Measurements from ENCODE around the gene PSMB11.

The PSMB11 gene

DNA sequence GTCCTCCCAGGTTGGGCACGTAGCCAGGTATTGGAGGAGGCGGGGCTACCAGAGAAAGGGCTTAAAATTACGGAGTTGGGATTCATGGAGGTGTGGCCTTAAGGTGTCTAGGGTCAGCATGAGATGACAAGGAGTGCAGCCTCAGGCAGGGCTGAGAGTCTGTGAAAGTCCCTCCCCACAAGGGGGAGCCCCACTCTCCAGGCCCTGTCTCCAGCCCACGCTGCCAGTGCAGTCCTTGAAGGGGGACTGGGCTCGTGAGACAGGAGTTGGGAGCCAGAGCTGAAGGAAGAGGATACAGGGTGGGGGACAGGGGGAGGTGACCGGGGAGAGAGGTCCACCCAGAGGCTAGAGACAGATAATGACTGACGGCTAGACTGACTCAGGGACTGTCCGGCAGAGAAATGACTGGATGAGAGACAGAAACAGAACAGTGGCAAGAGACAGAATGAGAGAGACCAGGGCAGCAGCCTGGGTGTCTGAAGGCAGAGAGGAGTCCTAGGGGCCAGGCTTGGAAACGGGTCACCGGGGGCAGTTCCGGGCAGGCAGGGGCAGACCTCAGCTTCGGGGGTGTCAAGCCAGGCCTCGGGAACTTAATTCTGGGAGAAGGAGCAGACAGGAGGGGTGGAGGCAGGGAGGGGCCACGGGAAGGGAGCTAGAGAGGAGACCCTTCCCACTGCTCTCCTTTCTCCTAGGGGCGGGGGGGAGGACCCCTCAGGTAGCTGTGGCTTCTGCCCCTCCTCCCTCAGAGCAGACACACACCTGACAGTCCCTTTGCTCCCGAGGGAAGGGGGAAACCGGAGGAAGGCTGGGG is 14.3 kb downstream of the PSMB11 start:
- TF ChIP-seq, protein P1, sequence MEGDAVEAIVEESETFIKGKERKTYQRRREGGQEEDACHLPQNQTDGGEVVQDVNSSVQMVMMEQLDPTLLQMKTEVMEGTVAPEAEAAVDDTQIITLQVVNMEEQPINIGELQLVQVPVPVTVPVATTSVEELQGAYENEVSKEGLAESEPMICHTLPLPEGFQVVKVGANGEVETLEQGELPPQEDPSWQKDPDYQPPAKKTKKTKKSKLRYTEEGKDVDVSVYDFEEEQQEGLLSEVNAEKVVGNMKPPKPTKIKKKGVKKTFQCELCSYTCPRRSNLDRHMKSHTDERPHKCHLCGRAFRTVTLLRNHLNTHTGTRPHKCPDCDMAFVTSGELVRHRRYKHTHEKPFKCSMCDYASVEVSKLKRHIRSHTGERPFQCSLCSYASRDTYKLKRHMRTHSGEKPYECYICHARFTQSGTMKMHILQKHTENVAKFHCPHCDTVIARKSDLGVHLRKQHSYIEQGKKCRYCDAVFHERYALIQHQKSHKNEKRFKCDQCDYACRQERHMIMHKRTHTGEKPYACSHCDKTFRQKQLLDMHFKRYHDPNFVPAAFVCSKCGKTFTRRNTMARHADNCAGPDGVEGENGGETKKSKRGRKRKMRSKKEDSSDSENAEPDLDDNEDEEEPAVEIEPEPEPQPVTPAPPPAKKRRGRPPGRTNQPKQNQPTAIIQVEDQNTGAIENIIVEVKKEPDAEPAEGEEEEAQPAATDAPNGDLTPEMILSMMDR (IDR thresholded peaks at IDR 0.05; ENCODE audit: borderline replicate concordance, insufficient read depth, low read depth, low read length) = peak; percentile 94
- no peak overlapping the region for H3K4me3 ChIP-seq (ENCODE audit: low read depth, low read length)

DNA sequence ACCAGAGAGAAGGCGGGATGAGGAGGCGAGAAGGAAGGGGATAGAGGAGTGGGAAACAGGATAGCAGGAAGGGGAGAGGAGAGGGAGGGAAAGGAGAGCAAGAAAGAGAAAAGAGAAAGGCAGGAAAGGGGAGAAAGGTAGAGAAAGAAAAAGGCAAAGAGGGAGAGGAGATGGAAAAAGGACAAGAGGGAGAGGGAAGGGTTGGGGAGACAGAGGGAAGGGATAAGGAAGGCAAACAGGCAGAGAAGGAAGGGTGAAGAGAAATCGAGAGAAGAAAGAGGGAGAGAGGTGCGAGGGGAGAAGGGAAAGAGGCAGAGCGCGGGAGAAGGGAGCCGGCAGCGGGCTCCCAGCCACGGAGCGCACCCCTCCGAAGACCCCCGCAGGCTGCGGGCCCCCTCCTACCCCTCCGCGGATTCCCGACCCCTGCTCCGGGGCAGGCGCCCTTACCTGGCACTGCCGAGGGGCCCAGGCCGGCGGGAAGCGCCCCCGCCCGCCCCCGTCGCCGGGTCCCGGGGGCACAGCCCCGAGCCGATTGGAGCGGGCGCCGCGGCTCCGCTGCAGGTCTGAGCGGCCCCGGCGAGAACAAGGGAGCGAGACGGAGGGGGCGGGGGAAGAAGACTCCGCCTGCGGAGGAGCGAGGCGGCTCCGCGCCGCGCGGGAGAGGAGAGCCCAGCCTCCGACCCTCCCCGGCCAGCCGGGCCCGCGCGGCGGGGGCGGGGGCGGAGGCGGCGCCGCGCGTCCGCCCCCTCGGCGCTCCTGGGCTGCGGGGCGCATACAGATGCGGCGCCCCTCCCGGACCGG is 15.1 kb downstream of the PSMB11 start, which contains the start of gene CDH24:
TSS of gene CDH24 (minus strand) at position 565 of the 801 bp plus-strand sequence. CDS start 1,787 bp downstream, outside the sequence.
- TF ChIP-seq, protein P1 (IDR thresholded peaks at IDR 0.05; ENCODE audit: borderline replicate concordance, insufficient read depth, low read depth, low read length) = no peak
- peak within 1 kb of the TSS; percentile 36 for H3K4me3 ChIP-seq (ENCODE audit: low read depth, low read length)

DNA sequence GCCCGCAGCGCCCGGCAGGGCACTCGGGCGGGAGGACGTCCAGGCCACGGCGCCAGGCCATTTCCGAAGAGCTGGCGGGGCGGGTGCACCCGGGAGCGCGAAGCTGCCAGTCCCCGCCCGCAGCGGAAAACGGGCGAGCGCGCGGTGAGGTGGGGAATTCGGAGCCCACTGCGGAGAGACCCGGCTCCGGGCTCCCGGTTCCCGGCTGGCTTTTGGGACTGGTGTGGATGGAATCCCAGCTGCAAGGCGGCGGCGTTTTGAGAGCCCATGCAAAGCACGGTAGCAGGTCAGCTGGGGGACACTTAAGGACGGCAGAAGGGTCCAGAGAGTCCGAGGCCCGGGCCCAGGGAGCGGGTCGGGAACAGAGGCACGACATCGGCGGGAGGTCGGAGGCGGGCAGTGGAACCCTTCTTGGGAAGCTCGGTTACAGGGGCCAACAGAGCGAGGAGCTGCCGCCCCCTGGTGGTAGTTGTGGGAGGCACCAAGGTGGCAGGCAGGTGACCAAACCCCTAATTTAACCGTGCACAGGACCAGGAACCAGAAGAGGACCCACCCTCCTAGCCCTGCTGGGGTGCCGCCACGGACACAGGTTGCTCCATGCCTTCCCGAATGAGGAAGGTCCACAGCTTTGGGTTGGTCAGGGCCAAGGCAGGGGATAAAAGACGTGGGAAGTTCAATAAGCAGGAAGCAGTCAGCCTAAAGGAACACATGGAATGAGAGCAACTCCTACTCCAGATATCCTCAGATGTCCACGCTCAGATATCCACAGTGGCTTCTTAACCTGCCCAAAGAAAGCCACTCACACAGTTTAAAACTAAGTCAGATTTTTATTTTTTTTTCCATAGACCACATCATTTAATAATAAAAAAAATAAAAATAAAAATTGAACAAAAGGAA is 16.0 kb downstream of the PSMB11 start:
- H3K4me3 ChIP-seq (ENCODE audit: low read depth, low read length) = peak overlapping the region; percentile 36
- TF ChIP-seq, protein P1 (IDR thresholded peaks at IDR 0.05; ENCODE audit: borderline replicate concordance, insufficient read depth, low read depth, low read length) = peak; percentile 96

DNA sequence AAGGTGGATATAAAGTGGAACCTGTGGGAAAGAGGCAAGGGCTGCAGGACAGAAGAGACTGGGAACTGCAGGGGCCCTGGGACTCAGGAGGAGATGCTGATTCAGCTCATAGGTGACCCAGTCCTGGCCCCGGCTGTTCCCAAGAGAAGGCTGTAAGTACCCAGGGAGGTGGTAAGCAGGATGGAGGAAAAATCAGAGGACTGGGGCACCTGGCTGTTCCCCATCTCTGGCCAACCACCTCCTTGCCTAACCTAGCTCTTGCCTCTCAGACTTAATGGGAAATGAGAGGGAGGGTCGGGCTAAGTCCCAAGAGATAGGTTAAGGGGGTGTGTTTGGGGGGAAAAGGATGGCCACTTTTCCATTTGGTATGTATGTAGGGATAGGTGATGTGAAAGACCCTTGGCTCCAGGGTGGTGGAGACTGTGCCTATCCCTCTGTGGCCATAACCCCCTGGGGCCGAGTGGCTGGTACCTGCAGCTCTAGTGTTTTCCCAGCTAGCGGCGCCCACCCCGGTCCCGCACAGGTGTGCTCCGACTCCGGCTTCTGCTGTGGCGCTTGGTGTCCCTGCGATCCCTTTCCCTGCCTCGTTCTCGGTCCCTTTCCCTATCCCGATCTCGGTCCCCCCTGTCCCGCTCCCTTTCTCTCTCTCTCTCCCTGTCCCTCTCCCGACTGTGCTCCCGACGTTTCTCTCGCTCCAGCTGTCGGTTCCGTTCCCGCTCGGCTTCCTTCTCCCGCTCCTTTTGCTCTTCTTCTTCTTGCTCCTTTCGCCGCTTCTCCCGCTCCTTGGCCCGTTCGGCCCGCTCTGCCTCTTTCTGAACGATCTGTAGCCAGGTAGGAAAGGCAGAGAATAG is 16.9 kb downstream of the PSMB11 start:
- TF ChIP-seq, protein P1 (IDR thresholded peaks at IDR 0.05; ENCODE audit: borderline replicate concordance, insufficient read depth, low read depth, low read length) = no peak
- H3K4me3 ChIP-seq (ENCODE audit: low read depth, low read length) = no peak overlapping the region

DNA sequence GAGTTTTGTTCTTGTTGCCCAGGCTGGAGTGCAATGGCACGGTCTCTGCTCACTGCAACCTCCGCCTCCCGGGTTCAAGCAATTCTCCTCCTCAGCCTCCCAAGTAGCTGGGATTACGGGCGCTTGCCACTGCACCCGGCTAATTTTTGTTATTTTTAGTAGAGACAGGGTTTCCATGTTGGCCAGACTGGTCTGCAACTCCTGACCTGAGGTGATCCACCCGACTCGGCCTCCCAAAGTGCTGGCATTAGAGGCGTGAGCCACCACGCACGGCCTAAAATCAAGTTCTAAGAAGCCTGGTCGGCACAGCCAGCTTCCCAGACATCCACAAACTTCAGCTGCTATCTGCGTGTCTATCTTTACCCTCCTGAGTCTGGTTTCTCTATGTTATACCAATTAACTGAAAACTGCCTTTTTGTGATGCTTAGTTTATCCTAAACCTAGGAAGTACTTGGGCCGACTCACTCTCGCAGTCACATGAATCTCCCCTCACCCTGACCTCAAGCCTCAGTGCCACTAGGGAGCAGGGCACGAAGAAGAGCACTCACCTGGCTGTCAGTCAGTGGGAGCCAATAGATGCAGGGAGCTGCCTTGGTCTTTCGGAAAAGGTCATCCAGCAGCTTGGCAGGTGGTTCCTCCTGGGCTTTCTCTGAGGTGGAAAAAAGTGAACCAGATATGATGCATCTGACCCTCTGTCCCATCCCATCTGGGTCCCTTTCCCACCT is 18.7 kb downstream of the PSMB11 start:
- no peak overlapping the region for H3K4me3 ChIP-seq (ENCODE audit: low read depth, low read length)
- TF ChIP-seq, protein P1 (IDR thresholded peaks at IDR 0.05; ENCODE audit: borderline replicate concordance, insufficient read depth, low read depth, low read length) = no peak

All from GM12875 (cell line).